ENCODE data around the gene MYL4.

MYL4 gene

GRCh38 chr17:47231866-47232265, 22.7 kb downstream of the MYL4 start:
- no peak for DNase-seq (ENCODE audit: extremely low read depth, low read depth)
- no peak for TF ChIP-seq CTCF (IDR thresholded peaks at IDR 0.05; ENCODE audit: low read depth, low read length, missing control alignments)
- no peak overlapping the region for H3K4me3 ChIP-seq (replicated peaks; ENCODE audit: low read depth, low read length)

DNA sequence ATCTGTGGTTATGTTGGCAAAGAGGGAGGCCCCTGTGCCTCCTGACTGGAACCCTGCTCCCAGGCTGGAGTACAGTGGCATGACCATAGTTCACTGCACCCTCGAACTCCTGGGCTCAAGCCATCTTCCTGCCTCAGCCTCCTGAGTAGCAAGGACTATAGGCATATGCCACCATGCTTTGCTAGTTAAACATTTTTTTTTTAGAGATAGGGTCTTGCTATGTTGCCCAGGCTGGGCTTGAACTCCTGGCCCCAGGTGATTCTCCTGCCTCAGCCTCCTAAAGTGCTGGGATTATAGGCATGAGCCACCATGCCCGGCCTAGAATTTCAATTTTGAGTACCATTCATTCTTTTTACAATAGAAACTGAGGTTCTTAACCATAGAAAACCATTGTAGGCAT, 23.3 kb downstream of the MYL4 start:
- no peak for TF ChIP-seq CTCF (IDR thresholded peaks at IDR 0.05; ENCODE audit: low read depth, low read length, missing control alignments)
- DNase-seq (ENCODE audit: extremely low read depth, low read depth) = no peak
- H3K4me3 ChIP-seq (replicated peaks; ENCODE audit: low read depth, low read length) = no peak overlapping the region

DNA sequence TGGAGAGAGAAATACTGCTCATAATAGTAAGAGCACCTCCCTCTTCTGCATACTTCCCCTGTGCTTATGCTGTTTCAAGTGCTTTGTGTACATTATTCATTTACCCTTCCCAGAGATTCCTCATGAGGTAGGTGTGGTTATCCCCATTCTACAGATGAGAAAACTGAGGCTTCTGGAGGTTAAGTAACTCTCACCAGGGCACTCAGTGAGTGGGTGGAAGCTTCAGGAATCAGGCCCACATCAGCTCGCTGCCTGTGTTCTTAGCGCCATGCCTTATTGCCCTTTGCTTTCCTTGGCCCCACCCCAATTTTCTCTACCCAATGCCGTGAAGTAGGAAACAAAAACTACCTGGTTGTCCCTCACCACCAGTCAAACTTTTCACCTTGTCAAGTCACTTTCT, 26.4 kb downstream of the MYL4 start:
- TF ChIP-seq CTCF (IDR thresholded peaks at IDR 0.05; ENCODE audit: low read depth, low read length, missing control alignments) = no peak
- no peak for DNase-seq (ENCODE audit: extremely low read depth, low read depth)

GRCh38 chr17:47235923-47236322, 26.8 kb downstream of the MYL4 start:
- no peak for DNase-seq (ENCODE audit: extremely low read depth, low read depth)
- H3K4me3 ChIP-seq (replicated peaks; ENCODE audit: low read depth, low read length) = no peak overlapping the region
- TF ChIP-seq CTCF (IDR thresholded peaks at IDR 0.05; ENCODE audit: low read depth, low read length, missing control alignments) = no peak

More for the DNA sequence above, 26.4 kb downstream of the MYL4 start:
- no peak overlapping the region for H3K4me3 ChIP-seq (replicated peaks; ENCODE audit: low read depth, low read length)

DNA sequence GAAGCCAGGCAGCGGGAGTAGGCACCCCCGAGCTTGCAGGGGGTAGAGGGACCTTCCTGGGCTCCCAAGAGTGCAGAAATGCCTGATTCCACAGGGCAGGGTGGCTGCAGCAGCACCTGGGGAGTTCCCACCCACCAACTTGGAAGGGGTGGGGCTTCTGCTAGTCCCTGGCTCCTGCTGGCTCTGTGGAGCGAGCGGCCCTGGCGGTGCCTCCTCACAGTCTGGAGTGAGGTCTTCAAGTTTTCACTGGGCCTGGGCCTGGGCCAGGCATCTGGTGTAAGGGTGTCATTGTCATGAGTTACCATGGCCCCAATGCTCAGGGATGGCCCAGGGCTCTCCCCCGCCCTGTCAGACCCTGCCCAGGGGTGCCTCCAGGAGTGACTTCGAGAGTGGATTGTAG, 28.7 kb downstream of the MYL4 start:
- H3K4me3 ChIP-seq (replicated peaks; ENCODE audit: low read depth, low read length) = no peak overlapping the region
- DNase-seq (ENCODE audit: extremely low read depth, low read depth) = no peak
- no peak for TF ChIP-seq CTCF (IDR thresholded peaks at IDR 0.05; ENCODE audit: low read depth, low read length, missing control alignments)

- TF ChIP-seq CTCF (IDR thresholded peaks at IDR 0.05; ENCODE audit: low read depth, low read length, missing control alignments) = no peak
- H3K4me3 ChIP-seq (replicated peaks; ENCODE audit: low read depth, low read length) = no peak overlapping the region
- DNase-seq (ENCODE audit: extremely low read depth, low read depth) = no peak
These were observed 29.3 kb downstream of the MYL4 start for GRCh38 chr17:47238321-47239010.

DNA sequence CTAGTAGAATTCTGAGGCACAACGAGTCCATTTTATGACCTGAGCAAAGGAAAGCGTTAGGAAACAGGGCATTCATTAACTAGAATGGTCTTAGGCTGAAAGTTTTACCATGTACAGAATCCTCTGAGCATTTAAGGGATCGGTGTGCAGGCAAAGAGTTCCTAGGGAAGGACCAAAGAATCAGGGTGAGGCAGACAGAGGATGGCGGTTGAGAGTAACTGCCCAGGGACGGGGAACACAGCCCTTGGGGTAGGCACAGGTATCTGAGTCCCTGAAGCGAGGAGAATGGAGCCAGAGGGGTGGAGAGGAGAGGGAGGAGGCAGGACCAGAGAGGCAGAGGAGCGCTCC, 30.4 kb downstream of the MYL4 start:
- TF ChIP-seq CTCF (IDR thresholded peaks at IDR 0.05; ENCODE audit: low read depth, low read length, missing control alignments) = no peak
- no peak overlapping the region for H3K4me3 ChIP-seq (replicated peaks; ENCODE audit: low read depth, low read length)
- DNase-seq (ENCODE audit: extremely low read depth, low read depth) = no peak
